Epithelial cell of prostate (primary cell): Measurements from ENCODE around the gene PIGQ.

Source experiments
- DNase-seq: peaks from one replicate; pipeline ENCODE4 v3.0.0-alpha.2; 2011; ENCODE audit warnings: low read depth, low spot score
- H3K27ac ChIP-seq: fragments of 450-650 bp; 2 replicates; pipeline ENCODE4 v1.5.1; 2017; ENCODE audit warnings: mild to moderate bottlenecking

PIGQ gene

GRCh38 chr16:569445-570254 lies at the start of gene PIGQ:
Gene PIGQ (plus strand): TSS chr16:569968. CDS start chr16:574075, 4,107 bp downstream.
- peak within 1 kb of the TSS; percentile 15 for H3K27ac ChIP-seq
- no peak for DNase-seq

GRCh38 chr16:520847-521246 lies 48.9 kb upstream of the PIGQ start:
- no peak for DNase-seq
- H3K27ac ChIP-seq: no peak overlapping the region

GRCh38 chr16:521381-522210 lies 48.2 kb upstream of the PIGQ start:
- DNase-seq: no peak
- no peak overlapping the region for H3K27ac ChIP-seq

- H3K27ac ChIP-seq: no peak overlapping the region
- no peak for DNase-seq
These were observed 47.3 kb upstream of the PIGQ start for GRCh38 chr16:522320-523096.

GRCh38 chr16:523097-523741 lies 46.5 kb upstream of the PIGQ start:
- H3K27ac ChIP-seq: no peak overlapping the region
- DNase-seq: no peak

GRCh38 chr16:524274-525040 lies 45.3 kb upstream of the PIGQ start:
- no peak for DNase-seq
- H3K27ac ChIP-seq: no peak overlapping the region

DNA sequence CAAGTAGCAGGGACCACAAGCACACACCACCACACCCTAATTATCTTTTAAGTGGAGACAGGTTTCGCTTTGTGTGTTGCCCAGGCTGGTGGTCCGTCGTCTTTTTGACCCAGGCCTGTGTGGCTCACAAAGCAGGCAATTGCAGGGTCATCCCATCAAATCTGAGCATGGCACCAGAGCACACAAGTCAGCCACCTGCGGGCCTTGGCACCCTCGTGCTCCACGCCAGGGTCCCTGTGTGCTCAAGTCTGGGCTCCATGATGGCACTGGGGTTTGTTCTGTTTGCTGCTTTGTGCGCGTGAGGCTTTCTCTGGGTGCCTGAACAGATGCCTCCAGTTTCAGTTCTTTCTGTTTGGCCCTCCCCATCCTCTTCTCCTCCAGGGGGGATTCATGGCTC lies 44.6 kb upstream of the PIGQ start:
- H3K27ac ChIP-seq: peak overlapping the region; percentile 95
- no peak for DNase-seq

- H3K27ac ChIP-seq: peak overlapping the region; percentile 95
- DNase-seq: peak; percentile 81
These were observed 44.1 kb upstream of the PIGQ start for GRCh38 chr16:525520-526180.

DNA sequence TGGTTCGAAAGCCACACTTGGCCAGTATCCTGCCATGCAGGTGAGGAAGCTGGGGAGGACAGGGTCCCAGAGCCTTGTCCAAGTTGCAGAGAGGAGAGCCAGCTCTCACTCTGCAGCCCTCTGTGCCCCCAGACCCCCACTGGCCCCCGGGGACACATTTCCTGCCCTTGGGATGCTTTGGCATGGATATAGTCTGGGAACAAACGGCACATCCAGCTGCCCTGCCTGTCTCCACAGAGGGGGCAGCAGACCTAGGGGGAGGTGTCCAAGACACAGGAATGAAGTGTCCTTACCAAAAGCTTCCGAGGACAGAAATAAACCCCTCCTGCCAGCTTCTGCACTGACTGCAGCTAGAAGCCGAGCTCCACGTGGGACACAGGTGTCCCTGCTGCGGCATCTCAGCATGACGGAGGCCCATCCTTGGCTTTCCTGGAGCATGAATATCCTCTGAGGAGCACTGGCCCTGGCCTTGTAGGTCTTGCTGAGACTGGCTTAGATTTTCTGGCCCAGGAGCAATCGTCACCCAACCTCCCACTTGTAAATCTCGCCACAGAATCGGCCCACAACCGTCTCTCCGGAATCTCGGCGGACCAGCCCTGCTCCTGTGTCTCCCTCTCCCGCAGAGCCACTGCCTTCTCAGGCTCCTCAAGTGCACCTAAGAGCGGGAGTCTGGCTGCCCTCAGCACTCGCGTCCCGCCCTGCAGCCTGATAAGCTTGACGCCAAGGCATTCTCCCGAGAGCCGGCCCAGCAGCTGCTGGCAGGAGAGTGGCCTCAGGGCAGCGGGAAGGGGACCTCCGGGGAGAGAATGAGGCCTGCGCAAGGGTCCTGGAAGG lies 43.4 kb upstream of the PIGQ start:
- H3K27ac ChIP-seq: peak overlapping the region; percentile 95
- no peak for DNase-seq

DNA sequence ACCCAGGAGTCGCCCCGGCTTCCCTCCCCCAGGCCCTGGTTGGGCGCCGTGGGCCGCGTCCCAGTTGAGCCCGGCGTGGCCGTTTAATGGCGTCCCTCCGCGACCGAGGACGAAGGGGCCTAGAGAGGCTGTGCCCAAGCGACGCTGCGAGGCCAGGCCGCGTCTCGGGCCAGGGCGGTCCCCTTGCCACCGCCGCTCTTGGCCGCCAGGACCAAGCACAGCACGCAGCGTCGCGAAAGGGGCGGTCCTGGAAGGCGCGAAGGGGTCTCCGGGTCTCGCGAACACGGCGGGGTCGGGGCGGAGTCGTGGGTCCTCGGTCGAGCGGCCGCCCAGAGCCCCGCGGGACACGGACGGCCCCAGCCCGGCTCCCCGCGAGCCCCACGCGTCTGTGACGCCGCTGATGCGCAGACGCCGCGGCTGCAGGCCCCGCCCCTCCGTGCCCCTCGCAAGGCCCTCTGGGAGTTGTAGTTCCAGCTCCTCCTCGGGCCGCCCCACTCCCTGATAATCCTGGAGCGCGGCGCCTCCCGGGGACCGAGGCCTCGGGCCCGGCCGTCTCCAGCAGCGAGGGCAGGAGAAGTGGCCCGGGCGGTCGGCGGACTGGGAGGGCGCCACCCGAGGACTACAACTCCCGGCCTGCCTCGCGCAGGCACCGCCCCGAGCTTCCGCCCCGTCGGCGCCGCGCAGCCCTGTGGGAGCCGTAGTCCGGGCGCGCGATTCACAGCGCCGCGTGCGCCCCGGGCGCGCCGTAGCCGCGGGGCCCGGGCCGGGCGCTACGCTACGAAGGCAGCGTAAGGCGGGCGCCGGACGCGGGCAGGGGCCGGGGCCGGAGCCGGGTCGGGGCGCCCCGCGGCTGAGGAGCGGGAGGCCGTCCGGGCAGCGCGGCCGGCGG lies 42.5 kb upstream of the PIGQ start, which contains the start of gene CAPN15:
TSS of gene CAPN15 (plus strand) at position 698 of the 889 bp plus-strand sequence. CDS start 19,127 bp downstream, outside the sequence.
- H3K27ac ChIP-seq: peak within 1 kb of the TSS; percentile 95
- DNase-seq: peak; percentile 48

DNA sequence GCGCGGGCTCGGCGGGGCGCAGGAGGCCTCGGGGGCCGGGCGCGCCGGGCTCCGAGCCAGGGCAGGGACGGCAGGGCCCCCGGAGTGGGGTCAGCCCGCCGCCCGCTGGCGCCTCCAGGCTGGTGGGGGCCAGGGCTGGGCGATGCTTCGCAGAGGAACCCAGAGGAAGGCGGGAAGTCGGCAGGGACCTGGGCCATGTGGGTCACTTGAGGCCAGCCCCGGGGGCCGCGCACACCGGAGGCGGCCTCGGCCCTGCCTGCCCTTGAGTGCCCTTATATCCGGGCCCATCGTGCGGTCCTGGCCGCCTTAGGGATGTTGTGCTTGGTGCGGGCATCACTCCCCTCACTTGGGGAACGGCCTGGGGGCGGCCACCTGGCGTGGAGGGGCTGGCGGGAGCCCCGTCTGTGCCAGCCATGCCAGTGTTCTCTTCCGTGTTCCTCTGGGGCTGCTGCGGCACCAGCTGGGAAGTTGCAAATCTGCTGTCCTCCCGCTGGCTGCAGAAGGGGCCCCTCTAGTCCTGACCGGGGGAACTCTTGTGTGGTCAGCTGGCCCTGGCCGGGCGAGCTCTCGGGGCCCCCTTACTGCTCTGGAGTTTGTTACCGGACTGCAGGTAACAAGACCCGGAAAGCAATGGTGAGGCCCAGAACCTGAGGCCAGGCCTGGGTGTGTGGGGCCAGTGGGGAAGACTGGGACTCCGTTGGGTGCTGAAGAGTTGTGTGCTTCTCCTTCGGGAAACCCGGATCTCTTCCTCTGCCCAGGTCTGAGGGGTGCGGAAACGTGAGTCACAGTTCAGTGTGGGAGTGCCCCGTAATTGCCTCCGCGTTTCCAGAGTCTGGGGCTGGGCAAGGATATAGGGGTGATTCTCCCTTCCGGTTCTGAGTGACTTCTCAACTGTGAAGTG lies 41.4 kb upstream of the PIGQ start:
- peak; percentile 12 for DNase-seq
- peak overlapping the region; percentile 95 for H3K27ac ChIP-seq

DNA sequence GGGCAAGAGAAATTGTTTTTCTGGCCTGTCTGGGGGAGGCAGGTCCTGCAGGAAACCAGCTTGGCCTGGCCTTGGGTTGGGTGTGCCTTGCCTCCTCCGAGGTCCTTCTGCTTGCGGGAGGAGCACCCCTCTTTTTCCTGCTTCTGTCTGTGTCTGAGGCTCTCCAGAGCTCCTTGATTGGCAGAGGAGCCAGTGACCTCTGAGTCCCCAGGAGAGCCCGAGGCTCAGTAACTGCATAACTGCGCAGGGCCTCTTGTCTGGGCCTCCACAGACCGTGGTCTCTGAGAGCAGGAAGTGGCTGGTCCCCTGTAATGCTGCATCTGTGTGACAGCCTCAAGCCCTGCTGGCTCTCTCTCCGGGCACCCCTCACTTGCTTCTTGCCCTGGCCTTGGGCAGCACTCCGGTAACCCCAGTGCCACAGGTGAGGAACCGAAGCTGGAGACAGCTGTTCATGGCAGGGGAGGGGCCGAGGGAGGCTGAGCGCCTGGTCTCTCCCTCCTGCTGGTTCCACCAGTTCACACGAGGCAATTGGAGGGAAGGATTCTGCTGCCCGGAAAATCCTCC lies 40.7 kb upstream of the PIGQ start:
- DNase-seq: no peak

GRCh38 chr16:530111-530817 lies 39.5 kb upstream of the PIGQ start:
- DNase-seq: no peak
- no peak overlapping the region for H3K27ac ChIP-seq

More for the DNA sequence above, 40.7 kb upstream of the PIGQ start:
- H3K27ac ChIP-seq: peak overlapping the region; percentile 95

GRCh38 chr16:531494-532125 lies 38.2 kb upstream of the PIGQ start:
- DNase-seq: no peak
- no peak overlapping the region for H3K27ac ChIP-seq
